ENCODE data around the gene FAM13B.

GRCh38 chr5:137888466-137888862 lies 144.4 kb downstream of the FAM13B start:
- TF ChIP-seq CTCF (IDR thresholded peaks at IDR 0.05; ENCODE audit: insufficient read depth, low read depth, low read length): no peak
- no peak for TF ChIP-seq EZH2 (IDR thresholded peaks at IDR 0.05; ENCODE audit: insufficient read depth, low read length)
